B cell (primary cell): ENCODE data around the gene SCFD2. TPM values are rescaled to one million over a fixed set of nuclear protein-coding genes. Genes with fewer than 3 reads are reported as not detected.

ENCODE experiments used
- ATAC-seq: fragments of 200-7000 bp; cut with Tn5 transposase; one replicate; pipeline ENCODE4 v1.10.0; 2021; ENCODE audit warnings: low read depth, mild to moderate bottlenecking, moderate number of reproducible peaks, moderate library complexity
- CTCF ChIA-PET: fragments of 350-600 bp; sonication (Branson Sonifier 250); formaldehyde crosslinking; loops from one replicate; lab custom pipeline; 2021; ENCODE audit warnings: antibody characterized with exemption, inconsistent platforms; lab: Charles Lee
- POLR2A ChIA-PET: fragments of 350-600 bp; sonication (Branson Sonifier 250); formaldehyde crosslinking; loops from one replicate; lab custom pipeline; 2021; ENCODE audit warnings: antibody characterized with exemption; lab: Charles Lee
- DNase-seq: peaks from one replicate; pipeline ENCODE4 v3.0.0; 2013
- H2AFZ ChIP-seq: 2 replicates; pipeline ENCODE4 v1.6.1; 2012; ENCODE audit warnings: mild to moderate bottlenecking, low read depth, low read length; ENCODE audit not compliant: insufficient read depth, poor library complexity, severe bottlenecking
- H3K27ac ChIP-seq, 2 donors: 1 replicate in 1 of 2; 2 replicates in 1 of 2; pipeline ENCODE4 v1.5.1; 2012 to 2013; ENCODE audit warnings: low read length in 2 of 2, mild to moderate bottlenecking in 2 of 2, moderate library complexity in 1 of 2
- H3K27me3 ChIP-seq, 4 experiments: fragments of 200-600 bp in 1 of 4; sonication (generic) in 1 of 4; replicated peaks in 1 of 4; 1 replicate in 2 of 4; 2 replicates in 2 of 4; pipeline versions ENCODE4 v1.6.1 to v1.7.0; 2013 to 2016; ENCODE audit warnings: low read length in 3 of 4, mild to moderate bottlenecking in 2 of 4, mixed read lengths in 1 of 4, moderate library complexity in 1 of 4; ENCODE audit not compliant: insufficient read depth in 4 of 4, control insufficient read depth in 3 of 4; ENCODE audit errors: control extremely low read depth in 1 of 4
- H3K36me3 ChIP-seq, 2 experiments: replicated peaks in 1 of 2; 1 replicate in 1 of 2; 2 replicates in 1 of 2; pipeline versions ENCODE4 v1.6.1 to v1.7.1; 2013; ENCODE audit warnings: low read length in 1 of 2; ENCODE audit not compliant: insufficient read depth in 2 of 2, control insufficient read depth in 1 of 2; ENCODE audit errors: control extremely low read depth in 1 of 2, extremely low read depth in 1 of 2
- H3K4me1 ChIP-seq, 2 donors: fragments of 200-600 bp in 1 of 2; sonication (generic) in 1 of 2; 1 replicate in 1 of 2; 2 replicates in 1 of 2; pipeline versions ENCODE4 v1.5.1 to v1.6.1; 2013 to 2017; ENCODE audit warnings: low read length in 2 of 2; ENCODE audit not compliant: control insufficient read depth in 2 of 2, insufficient read depth in 2 of 2
- H3K4me2 ChIP-seq: replicated peaks from 2 replicates; pipeline ENCODE3; 2012; ENCODE audit warnings: mild to moderate bottlenecking, low read depth, low read length; ENCODE audit not compliant: poor library complexity, severe bottlenecking
- H3K4me3 ChIP-seq, 5 experiments: fragments of 200-600 bp in 1 of 5; sonication (generic) in 1 of 5; 1 replicate in 3 of 5; 2 replicates in 2 of 5; pipeline versions ENCODE4 v1.5.1 to v1.7.0; 2011 to 2016; ENCODE audit warnings: low read length in 4 of 5, mild to moderate bottlenecking in 4 of 5, low read depth in 2 of 5, control low read depth in 1 of 5, moderate library complexity in 1 of 5; ENCODE audit not compliant: insufficient read depth in 1 of 5; ENCODE audit errors: control extremely low read depth in 1 of 5, extremely low read depth in 1 of 5
- H3K79me2 ChIP-seq: fragments of 200-600 bp; sonication (generic); one replicate; pipeline ENCODE4 v1.6.0; 2016; ENCODE audit warnings: low read length; ENCODE audit not compliant: control insufficient read depth, insufficient read depth
- H3K9ac ChIP-seq: fragments of 200-600 bp; sonication (generic); 2 replicates; pipeline ENCODE4 v1.6.1; 2017; ENCODE audit warnings: mild to moderate bottlenecking, low read length, moderate library complexity
- H3K9me3 ChIP-seq, 3 donors: one replicate each; pipeline versions ENCODE4 v1.6.1 to v1.7.1; 2013; ENCODE audit warnings: low read length in 2 of 3; ENCODE audit not compliant: control insufficient read depth in 2 of 3, insufficient read depth in 1 of 3; ENCODE audit errors: control extremely low read depth in 1 of 3
- H4K20me1 ChIP-seq: 2 replicates; pipeline ENCODE4 v1.6.0; 2012; ENCODE audit warnings: mild to moderate bottlenecking, low read length; ENCODE audit not compliant: insufficient read depth, control insufficient read depth, poor library complexity, severe bottlenecking
- H3K27ac Mint-ChIP-seq: one replicate; pipeline ENCODE4 v1.8.0; 2021; ENCODE audit warnings: mixed read lengths
- H3K27me3 Mint-ChIP-seq: one replicate; pipeline ENCODE4 v1.8.0; 2021; ENCODE audit warnings: mixed read lengths
- H3K4me1 Mint-ChIP-seq: one replicate; pipeline ENCODE4 v1.8.0; 2021; ENCODE audit warnings: mixed read lengths
- H3K4me3 Mint-ChIP-seq: one replicate; pipeline ENCODE4 v1.8.0; 2021; ENCODE audit warnings: mixed read lengths
- H3K9me3 Mint-ChIP-seq: one replicate; pipeline ENCODE4 v1.8.0; 2022; ENCODE audit warnings: mixed read lengths; ENCODE audit not compliant: insufficient read depth
- CTCF ChIP-seq: fragments of 200-600 bp; IDR thresholded peaks from one replicate; pipeline ENCODE4 v1.8.0; 2022; ENCODE audit warnings: antibody characterized with exemption, mild to moderate bottlenecking
- EZH2 ChIP-seq: IDR thresholded peaks from 2 replicates; pipeline ENCODE4 v1.6.1; 2012; ENCODE audit warnings: borderline replicate concordance, low read depth, mild to moderate bottlenecking, moderate library complexity, low read length; ENCODE audit not compliant: insufficient read depth, poor library complexity, severe bottlenecking
- WGBS: methylation state at CpG from one replicate; pipeline ENCODE4 v1.1.5; 2013; ENCODE audit warnings: missing lambda C conversion rate; ENCODE audit not compliant: insufficient coverage; 5-methylcytosine and 5-hydroxymethylcytosine counted together
- intact Hi-C: fragments of 100-400 bp; cut with micrococcal nuclease; formaldehyde crosslinking; loops from one replicate; pipeline ENCODE4 v1.10.0; 2022
- polyA plus RNA-seq: library from polyadenylated mRNA; depleted of rRNA; stranded (reverse); fragments of >200 nt; gene quantifications from 2 replicates; pipeline ENCODE4 v1.2.3, GENCODE V29; 2012
- total RNA-seq, 2 donors: library from RNA; stranded (reverse); fragments of 120-200 nt in 1 of 2; gene quantifications; 1 replicate in 1 of 2; 2 replicates in 1 of 2; pipeline versions ENCODE4 v1.2.3 to v1.2.4, GENCODE V29; 2013 to 2022

Gene SCFD2
- total and polyA plus RNA-seq, 2 donors (not counting 1 experiment from before 2014, with no cell fraction given): 12.8 to 20.4 TPM

DNA sequence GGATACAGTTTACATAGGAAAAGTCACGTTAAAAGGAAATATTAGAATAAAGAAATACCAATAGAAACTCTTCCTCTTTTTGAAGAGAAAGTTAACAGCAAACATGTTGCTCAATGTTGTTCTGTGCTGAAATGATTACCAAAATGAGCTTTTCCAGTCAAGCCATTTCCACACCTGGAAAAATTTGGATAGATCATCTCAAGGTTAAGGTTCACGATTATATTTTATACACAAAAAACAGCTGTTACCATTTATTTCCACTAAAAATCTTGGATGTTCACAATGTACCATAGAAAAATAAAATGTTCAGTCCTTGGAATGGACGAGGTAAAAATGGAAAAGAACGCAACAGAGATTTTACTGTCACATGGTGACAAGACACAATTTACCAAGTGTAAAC lies 218.7 kb downstream of the SCFD2 start:
- Histone ChIP-seq H3K27ac (no peak overlapping the region), H3K9me3 (no peaks in the 10 kb centered on the region), H4K20me1 (no peaks in the 10 kb centered on the region), H3K36me3 (peaks cover 1 to 6% of the 10 kb centered on the region in 2 experiments), H3K4me1 (peaks cover 0 to 8% of the 10 kb centered on the region in 2 donors), H2AFZ (no peak overlapping the region), H3K27me3 (no peaks in the 10 kb centered on the region), H3K4me3 (no peak overlapping the region), H3K79me2 (no peaks in the 10 kb centered on the region), H3K4me2 (no peak overlapping the region), H3K9ac (no peak overlapping the region)
- no peaks in the 10 kb centered on the region for H3K27me3 Mint-ChIP-seq
- WGBS: 100% methylated on average over 2 of the region's 4 CpGs
- intact Hi-C loops: no loop called here
- TF ChIP-seq EZH2 (no peak), CTCF (no peak)
- no peak overlapping the region for H3K4me3 Mint-ChIP-seq
- no peak for DNase-seq
- ATAC-seq: no peak
- no peaks in the 10 kb centered on the region for H3K9me3 Mint-ChIP-seq
- H3K27ac Mint-ChIP-seq: no peak overlapping the region
- ChIA-PET CTCF (interaction anchor here (1.0 kb wide), 1 partner anchor 49 kb away, joined by 3 read pairs; no protein-coding TSS in a partner anchor), POLR2A (no interaction called here)
- H3K4me1 Mint-ChIP-seq: peaks cover 7% of the 10 kb centered on the region

GRCh38 chr4:53141308-53141707 lies 224.6 kb downstream of the SCFD2 start:
- no peak overlapping the region for H3K9ac ChIP-seq

More at GRCh38 chr4:53141308-53141707, 224.6 kb downstream of the SCFD2 start:
- H3K4me3 Mint-ChIP-seq: no peak overlapping the region
- H3K4me2 ChIP-seq: no peak overlapping the region
- H3K79me2 ChIP-seq: no peaks in the 10 kb centered on the region
- no peaks in the 10 kb centered on the region for H3K4me1 ChIP-seq
- H4K20me1 ChIP-seq: no peaks in the 10 kb centered on the region
- H2AFZ ChIP-seq: no peak overlapping the region
- no peak overlapping the region for H3K27ac ChIP-seq
- H3K27ac Mint-ChIP-seq: no peak overlapping the region
- ChIA-PET POLR2A (no interaction called here), CTCF (no interaction called here)
- H3K27me3 Mint-ChIP-seq: no peaks in the 10 kb centered on the region
- H3K27me3 ChIP-seq: no peaks in the 10 kb centered on the region
- no peaks in the 10 kb centered on the region for H3K4me1 Mint-ChIP-seq
- no peak overlapping the region for H3K4me3 ChIP-seq
- ATAC-seq: no peak
- TF ChIP-seq EZH2: no peak
- no peak for TF ChIP-seq CTCF
- DNase-seq: no peak
- peaks cover 0 to 4% (median 0%) of the 10 kb centered on the region in 3 donors for H3K9me3 ChIP-seq
- no CpG with 5 or more reads among the region's 2 CpGs for WGBS
- no peaks in the 10 kb centered on the region for H3K9me3 Mint-ChIP-seq
- intact Hi-C loops: no loop called here
- H3K36me3 ChIP-seq: peaks cover 1 to 6% of the 10 kb centered on the region in 2 experiments
